HG03159 (cell line): ENCODE data around the gene CFAP70.

Experiments used
- ATAC-seq: cut with Tn5 transposase; IDR thresholded peaks from one replicate; pipeline ENCODE4 v1.9.1; 2021; ENCODE audit warnings: mild to moderate bottlenecking, moderate library complexity; ENCODE audit not compliant: unreplicated experiment

CFAP70 gene

DNA sequence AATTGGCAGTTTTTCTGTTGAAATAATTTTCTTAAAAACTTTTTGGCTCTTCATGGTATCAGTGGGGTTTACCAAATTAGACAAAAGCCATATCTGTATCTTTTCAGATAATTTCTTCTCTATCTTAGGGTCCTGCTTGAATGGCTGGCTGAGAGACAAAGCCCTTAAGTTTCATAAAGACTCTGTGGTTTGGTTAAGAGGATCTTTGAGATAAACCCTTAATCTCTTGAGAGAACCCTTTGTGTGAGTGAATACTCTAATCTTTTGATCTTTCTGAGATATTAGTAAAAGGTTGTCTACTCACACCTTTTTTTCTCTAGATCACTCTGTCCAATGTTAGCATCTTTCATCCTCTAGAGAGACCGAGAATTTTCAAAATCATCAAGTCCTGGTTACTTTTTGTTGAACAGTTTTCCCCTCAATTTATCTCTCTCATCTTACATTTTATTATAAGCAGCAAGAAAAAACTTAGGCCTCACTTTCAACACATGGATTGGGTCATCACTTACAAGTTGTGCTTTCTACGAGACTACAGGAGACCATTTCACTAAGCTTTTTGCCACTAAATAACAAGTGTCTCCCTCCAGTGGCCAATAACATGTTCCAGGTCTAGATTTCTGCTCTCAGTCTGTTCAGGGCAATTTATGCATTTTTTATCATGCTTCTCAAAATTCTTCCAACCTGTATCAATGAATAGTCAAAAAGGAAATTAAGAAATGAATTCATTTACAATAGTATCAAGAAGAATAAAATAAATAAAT is 140.1 kb downstream of the CFAP70 start:
- ATAC-seq = no peak

DNA sequence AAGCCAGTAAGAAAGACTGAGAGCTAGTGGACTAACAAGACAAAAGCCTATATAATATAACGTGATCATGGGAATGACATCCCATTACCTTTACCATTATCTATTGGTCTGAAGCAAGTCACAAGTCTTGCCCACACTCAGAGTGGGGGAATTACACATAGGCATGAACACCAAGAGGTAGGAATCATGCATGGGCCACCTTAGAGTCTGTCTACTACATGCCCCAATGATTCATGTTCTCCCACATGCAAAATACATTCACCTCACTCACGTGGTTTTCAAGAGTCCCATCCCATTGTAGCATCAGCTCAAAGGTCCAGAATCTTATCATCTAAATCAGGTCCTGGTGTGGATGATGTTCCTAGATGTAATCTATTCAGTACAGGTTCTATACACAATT is 141.0 kb downstream of the CFAP70 start:
- ATAC-seq = no peak

DNA sequence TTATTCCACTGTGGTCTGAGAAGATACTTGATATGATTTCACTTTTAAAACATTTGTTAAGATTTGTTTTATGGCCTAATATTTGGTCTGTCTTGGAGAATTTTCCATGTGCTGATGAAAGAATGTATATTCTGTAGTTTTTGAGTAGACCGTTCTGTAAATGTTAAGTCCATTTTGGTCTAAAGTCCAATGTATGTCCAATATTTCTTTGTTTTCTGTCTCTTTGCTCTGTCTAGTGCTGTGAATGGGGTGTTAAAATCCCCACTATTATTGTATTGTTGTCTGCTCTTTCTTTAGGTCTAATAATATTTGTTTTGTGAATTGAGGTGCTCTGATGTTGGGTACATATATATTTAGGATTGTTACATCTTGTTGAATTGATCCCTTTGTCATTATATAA is 142.9 kb downstream of the CFAP70 start:
- no peak for ATAC-seq

DNA sequence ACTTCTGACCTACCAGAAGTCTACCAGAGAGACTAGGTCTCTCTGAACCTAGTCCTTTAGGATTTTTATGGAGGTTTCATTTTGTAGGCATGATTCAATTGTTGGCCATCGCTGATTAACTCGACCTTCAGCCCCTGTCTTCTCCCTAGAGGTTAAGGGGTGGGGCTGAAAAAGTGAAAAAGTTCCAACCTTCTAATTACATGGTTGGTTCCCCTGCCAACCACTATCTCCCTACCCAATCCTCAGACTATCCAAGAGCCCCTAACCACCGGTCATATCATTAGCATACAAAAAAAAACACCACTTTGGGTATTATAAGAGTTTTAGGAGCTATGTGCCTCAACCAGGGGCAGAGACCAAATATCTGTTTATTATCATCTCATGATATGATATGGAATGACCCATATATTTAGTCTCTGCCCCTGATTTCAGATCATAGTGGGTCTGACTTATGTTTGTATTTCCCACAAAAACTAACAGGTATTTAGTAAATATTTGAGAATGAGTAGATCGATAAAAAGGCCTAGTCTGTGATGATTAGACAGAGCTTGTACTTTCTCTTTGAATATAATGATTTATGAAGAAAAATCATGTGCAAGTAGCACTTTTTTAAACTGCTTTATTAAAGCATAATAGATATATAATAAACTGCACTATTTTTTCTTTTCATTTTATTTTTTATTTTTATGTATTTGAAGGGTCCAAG is 147.4 kb downstream of the CFAP70 start:
- ATAC-seq = no peak

DNA sequence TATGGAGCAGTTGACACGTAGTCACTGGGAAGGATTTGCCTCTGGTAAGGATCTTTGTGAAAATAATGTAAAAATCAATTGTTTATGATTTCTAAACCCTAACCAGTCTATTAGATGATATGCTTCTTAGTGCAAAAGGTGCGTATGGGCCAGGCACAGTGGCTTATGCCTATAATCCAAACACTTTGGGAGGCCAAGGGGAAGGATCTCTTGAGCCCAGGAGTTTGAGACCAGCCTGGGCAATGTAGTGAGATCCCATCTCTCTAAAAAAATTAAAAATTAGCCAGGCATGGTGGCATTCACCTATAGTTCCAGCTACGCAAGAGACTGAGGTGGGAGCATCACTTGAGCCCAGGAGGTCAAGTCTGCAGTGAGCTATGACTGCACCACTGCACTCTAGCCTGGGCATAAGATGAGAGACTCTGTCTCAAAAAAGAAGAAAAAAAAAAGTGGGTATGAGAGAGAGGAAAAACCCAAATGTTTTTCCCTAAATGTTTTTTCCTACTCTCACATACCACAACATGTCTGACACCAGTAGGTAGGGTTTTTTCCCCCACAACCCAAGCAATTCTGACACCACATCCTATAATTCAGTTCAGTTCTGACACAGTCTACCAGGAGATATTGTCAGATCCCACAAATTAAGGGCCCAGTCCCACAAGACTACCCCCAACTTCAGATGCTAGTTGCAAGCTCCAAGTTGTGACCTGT is 148.1 kb downstream of the CFAP70 start:
- ATAC-seq = no peak

DNA sequence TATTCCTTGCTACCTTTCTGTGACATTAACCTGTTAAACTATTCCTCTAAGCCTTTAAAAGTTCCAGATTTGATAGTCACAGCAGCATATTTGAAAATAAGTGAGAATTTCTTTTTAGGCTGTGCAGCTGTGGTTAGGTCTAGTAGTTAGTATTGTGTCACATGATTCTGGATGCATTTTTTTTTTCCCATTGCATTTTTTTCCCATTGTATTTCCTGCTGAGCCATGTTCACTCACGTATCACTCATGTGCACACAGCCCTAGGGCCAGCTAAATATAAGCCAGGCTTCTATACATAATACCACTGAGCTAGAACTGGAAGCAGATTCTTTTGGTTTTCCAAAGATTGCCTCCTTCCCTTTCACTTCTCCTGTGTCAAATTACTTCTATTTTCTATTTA is 149.0 kb downstream of the CFAP70 start:
- no peak for ATAC-seq

DNA sequence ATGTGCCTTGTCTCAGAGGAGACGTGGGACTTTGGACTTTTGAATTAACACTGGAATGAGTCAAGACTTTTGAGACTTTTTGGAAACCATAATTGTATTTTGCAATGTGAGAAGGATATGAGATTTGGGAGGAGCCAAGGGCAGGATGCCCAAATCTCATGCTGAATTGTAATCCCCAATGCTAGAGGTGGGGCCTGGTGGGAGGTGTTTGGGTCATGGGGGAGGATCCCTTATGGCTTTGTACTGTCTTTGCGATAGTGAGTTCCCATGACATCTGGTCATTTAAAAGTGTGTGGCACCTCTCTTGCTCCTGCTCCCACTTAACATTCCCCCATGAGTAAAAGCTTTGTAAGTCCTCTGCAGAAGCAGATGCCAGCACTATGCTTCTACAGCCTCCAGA is 150.8 kb downstream of the CFAP70 start:
- no peak for ATAC-seq

DNA sequence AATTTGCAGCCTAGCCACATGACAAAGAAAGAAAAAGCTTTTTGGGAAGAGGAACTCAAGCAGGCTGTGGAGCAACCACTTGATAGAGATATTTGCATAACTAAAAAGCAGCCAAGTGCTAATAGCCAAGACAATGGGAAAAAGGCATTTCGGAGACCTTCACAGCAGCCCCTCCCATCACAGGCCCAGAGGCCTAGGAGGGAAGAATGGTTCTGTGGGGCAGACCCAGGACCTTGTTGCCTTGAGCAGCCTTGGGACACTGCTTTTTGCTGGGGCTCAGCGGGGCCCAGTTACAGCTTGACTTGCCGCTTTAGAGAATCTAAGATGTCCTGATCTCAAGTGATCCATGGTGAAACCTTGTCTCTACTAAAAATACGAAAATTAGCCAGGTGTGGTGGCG is 152.3 kb downstream of the CFAP70 start:
- ATAC-seq = no peak

DNA sequence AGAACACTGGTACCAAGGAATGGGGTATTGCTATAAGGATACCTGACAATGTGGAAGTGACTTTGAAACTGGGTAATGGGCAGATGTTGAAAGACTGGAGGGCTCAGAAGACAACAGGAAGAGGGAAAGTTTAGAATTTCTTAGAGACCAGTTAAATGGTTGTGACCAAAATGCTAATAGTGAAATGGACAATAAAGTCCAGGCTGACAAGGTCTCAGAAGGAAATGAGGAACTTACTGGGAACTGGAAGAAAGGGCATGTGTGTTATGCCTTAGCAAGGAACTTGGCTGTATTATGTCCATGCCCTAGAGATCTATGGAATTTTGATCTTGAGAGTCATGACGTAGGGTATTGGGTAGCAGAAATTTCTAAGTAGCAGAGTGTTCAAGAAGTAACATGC is 152.8 kb downstream of the CFAP70 start:
- no peak for ATAC-seq

DNA sequence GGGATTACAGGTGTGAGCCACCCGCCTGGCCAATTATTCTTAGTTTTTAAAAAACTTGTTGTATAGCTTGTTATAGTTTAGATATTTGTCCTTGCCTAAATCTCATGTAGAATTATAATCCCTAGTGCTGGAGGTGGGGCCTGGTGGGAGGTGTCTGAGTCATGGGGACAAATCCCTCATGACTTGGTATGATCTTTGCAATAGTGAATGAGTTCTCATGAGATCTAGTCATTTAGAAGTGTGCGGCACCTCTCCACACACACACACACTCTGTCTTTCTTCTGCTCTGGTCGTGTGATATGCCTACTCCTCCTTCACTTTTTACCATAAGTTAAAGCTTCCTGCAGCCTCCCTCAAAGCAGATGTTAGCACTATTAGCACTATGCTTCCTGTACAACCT is 153.6 kb downstream of the CFAP70 start:
- ATAC-seq = no peak
